OCI-LY1 (cell line): ENCODE results near the gene STK39.

Experiments used
- H2AFZ ChIP-seq: fragments of 200-600 bp; sonication (generic), shearing (Covaris generic); 2 replicates; pipeline ENCODE4 v1.6.0; 2014; ENCODE audit warnings: antibody characterized with exemption, mild to moderate bottlenecking, low read length
- H3F3A ChIP-seq: fragments of 200-600 bp; sonication (generic), shearing (Covaris generic); 2 replicates; pipeline ENCODE4 v1.6.0; 2014; ENCODE audit warnings: mild to moderate bottlenecking, antibody characterized with exemption, low read length, moderate library complexity; ENCODE audit not compliant: insufficient read depth
- H3K27ac ChIP-seq: fragments of 200-600 bp; sonication (generic); 2 replicates; pipeline ENCODE4 v1.5.1; 2014; ENCODE audit warnings: low read length, mixed run types, mild to moderate bottlenecking, low read depth; ENCODE audit not compliant: poor library complexity, severe bottlenecking
- H3K27me3 ChIP-seq: fragments of 200-600 bp; sonication (generic); 2 replicates; pipeline ENCODE4 v1.6.0; 2014; ENCODE audit warnings: antibody characterized with exemption, mild to moderate bottlenecking, low read length, moderate library complexity; ENCODE audit not compliant: insufficient read depth
- H3K36me3 ChIP-seq: fragments of 200-600 bp; sonication (generic); 2 replicates; pipeline ENCODE4 v1.6.1; 2014; ENCODE audit warnings: mild to moderate bottlenecking, antibody characterized with exemption, low read length, moderate library complexity, mixed read lengths; ENCODE audit not compliant: insufficient read depth
- H3K4me1 ChIP-seq: fragments of 200-600 bp; sonication (generic); 2 replicates; pipeline ENCODE4 v1.5.1; 2014; ENCODE audit warnings: mild to moderate bottlenecking, low read length, moderate library complexity; ENCODE audit not compliant: insufficient read depth, severe bottlenecking
- H3K4me2 ChIP-seq: fragments of 200-600 bp; sonication (generic), shearing (Covaris generic); 2 replicates; pipeline ENCODE4 v1.6.1; 2014; ENCODE audit warnings: low read length
- H3K4me3 ChIP-seq: fragments of 200-600 bp; sonication (generic); 2 replicates; pipeline ENCODE4 v1.5.1; 2014; ENCODE audit warnings: low read length, low read depth, mild to moderate bottlenecking, mixed read lengths; ENCODE audit not compliant: poor library complexity, severe bottlenecking
- H3K79me2 ChIP-seq: fragments of 200-600 bp; shearing (Covaris generic); 2 replicates; pipeline ENCODE4 v1.6.1; 2016; ENCODE audit warnings: mixed run types, low read length, mixed read lengths; ENCODE audit not compliant: insufficient read depth
- H3K9ac ChIP-seq: fragments of 200-600 bp; sonication (generic), shearing (Covaris generic); 2 replicates; pipeline ENCODE4 v1.6.1; 2014; ENCODE audit warnings: mild to moderate bottlenecking, low read length, mixed read lengths
- H3K9me2 ChIP-seq: fragments of 200-600 bp; sonication (generic), shearing (Covaris generic); 2 replicates; pipeline ENCODE4 v1.6.1; 2014; ENCODE audit warnings: low read depth, mild to moderate bottlenecking, low read length, mixed read lengths
- H3K9me3 ChIP-seq: fragments of 200-600 bp; shearing (Covaris generic); 2 replicates; pipeline ENCODE4 v1.6.1; 2014; ENCODE audit warnings: low read length, mixed read lengths
- H4K20me1 ChIP-seq: fragments of 200-600 bp; sonication (generic), shearing (Covaris generic); 2 replicates; pipeline ENCODE4 v1.6.0; 2016; ENCODE audit warnings: mild to moderate bottlenecking, low read length; ENCODE audit not compliant: insufficient read depth
- EZH2 ChIP-seq: fragments of 200-600 bp; sonication (generic), shearing (Covaris generic); IDR thresholded peaks from 2 replicates; pipeline ENCODE4 v1.8.0; 2017; ENCODE audit warnings: borderline replicate concordance, mixed run types, mild to moderate bottlenecking, antibody characterized with exemption, low read length, moderate library complexity, mixed read lengths
- TF ChIP-seq, protein P1 (sequence below): fragments of 200-600 bp; sonication (generic), shearing (Covaris generic); IDR thresholded peaks from 2 replicates; pipeline ENCODE4 v1.5.1; 2017; ENCODE audit warnings: mild to moderate bottlenecking, antibody characterized with exemption, low read length, moderate library complexity, mixed read lengths

The STK39 gene

DNA sequence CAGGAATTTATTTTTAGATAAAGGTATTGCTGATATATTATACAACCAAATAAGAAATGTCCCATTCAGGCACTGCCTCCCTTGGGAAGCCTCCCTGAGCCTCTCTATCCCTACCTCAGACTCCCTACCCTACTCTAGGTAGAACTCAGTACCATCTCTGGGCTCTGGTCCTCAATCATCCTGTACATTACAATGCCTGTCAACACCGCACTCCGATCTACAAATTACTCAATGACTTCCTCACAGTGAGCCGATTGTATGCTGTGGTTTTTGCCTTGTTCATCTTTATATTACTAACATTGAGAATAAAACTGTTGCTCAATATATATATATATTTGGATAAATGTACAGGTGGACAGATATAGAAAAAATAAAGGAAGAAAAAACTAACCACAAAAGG, 207.5 kb downstream of the STK39 start:
- Histone ChIP-seq H2AFZ (no peak overlapping the region), H3F3A (no peaks in the 10 kb centered on the region), H3K36me3 (peaks cover 8% of the 10 kb centered on the region; the same call in 1 of the 2 replicates), H3K4me3 (no peak overlapping the region), H3K27me3 (no peaks in the 10 kb centered on the region), H3K27ac (no peak overlapping the region), H3K4me2 (no peak overlapping the region), H4K20me1 (no peaks in the 10 kb centered on the region), H3K4me1 (peaks cover 41% of the 10 kb centered on the region), H3K9ac (no peak overlapping the region), H3K9me3 (no peaks in the 10 kb centered on the region), H3K9me2 (no peaks in the 10 kb centered on the region), H3K79me2 (no peaks in the 10 kb centered on the region)
- TF ChIP-seq EZH2, result no peak
- TF ChIP-seq, protein P1, sequence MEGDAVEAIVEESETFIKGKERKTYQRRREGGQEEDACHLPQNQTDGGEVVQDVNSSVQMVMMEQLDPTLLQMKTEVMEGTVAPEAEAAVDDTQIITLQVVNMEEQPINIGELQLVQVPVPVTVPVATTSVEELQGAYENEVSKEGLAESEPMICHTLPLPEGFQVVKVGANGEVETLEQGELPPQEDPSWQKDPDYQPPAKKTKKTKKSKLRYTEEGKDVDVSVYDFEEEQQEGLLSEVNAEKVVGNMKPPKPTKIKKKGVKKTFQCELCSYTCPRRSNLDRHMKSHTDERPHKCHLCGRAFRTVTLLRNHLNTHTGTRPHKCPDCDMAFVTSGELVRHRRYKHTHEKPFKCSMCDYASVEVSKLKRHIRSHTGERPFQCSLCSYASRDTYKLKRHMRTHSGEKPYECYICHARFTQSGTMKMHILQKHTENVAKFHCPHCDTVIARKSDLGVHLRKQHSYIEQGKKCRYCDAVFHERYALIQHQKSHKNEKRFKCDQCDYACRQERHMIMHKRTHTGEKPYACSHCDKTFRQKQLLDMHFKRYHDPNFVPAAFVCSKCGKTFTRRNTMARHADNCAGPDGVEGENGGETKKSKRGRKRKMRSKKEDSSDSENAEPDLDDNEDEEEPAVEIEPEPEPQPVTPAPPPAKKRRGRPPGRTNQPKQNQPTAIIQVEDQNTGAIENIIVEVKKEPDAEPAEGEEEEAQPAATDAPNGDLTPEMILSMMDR, result no peak

DNA sequence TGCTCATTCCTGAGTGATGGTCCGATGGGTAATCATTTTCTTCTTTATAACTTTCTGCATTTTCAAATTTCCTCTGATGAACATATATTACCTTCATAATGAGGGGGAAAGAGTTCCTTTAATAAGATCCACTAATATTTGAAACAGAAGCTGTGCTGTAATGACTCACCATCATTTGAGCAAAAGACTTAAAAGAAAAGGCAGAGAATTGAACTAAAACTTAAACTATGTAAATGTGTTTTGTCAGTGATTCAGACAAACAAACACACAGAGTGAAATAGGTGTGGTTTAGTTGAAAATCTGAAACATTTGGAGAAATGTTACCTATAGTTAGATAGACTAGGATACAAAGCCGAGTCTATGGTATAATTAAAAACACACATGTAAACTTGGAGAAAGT, 209.6 kb downstream of the STK39 start:
- no peak overlapping the region for H2AFZ ChIP-seq
- H3K9me2 ChIP-seq, result no peaks in the 10 kb centered on the region
- peaks cover 8% of the 10 kb centered on the region; the same call in 1 of the 2 replicates for H3K36me3 ChIP-seq
- no peak overlapping the region for H3K27ac ChIP-seq
- no peaks in the 10 kb centered on the region for H4K20me1 ChIP-seq
- no peak overlapping the region for H3K9ac ChIP-seq
- no peaks in the 10 kb centered on the region for H3F3A ChIP-seq
- H3K27me3 ChIP-seq, result no peaks in the 10 kb centered on the region
- no peak for TF ChIP-seq EZH2
- TF ChIP-seq, protein P1, result no peak
- H3K4me2 ChIP-seq, result no peak overlapping the region
- H3K79me2 ChIP-seq, result no peaks in the 10 kb centered on the region
- H3K4me3 ChIP-seq, result no peak overlapping the region
- no peaks in the 10 kb centered on the region for H3K9me3 ChIP-seq
- peaks cover 20% of the 10 kb centered on the region for H3K4me1 ChIP-seq

DNA sequence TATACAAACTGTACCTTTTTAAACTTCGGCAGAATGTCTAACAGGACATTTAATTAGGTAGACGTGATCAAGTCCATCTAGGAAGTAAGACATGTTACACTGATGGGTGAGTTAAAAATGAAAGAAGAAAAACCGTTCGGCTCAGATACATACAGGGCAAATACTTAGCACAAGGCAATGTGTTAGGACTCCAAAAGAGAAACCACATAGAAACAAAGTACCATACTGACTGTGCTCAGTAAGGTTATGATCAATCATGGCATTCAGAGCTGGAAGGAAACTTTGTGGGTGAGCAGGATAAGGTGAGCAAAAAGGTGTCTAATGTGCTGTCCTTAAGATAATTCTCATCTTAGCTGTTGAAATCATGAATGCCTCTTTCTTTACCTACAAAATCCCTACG, 211.9 kb downstream of the STK39 start:
- Histone ChIP-seq H3K27me3 (no peaks in the 10 kb centered on the region), H3K4me3 (no peak overlapping the region), H3K4me2 (no peak overlapping the region), H3K79me2 (no peaks in the 10 kb centered on the region), H3F3A (no peaks in the 10 kb centered on the region), H3K27ac (no peak overlapping the region), H3K9me2 (no peaks in the 10 kb centered on the region), H3K36me3 (peaks cover 8% of the 10 kb centered on the region; the same call in 1 of the 2 replicates), H3K9me3 (no peaks in the 10 kb centered on the region), H3K4me1 (peaks cover 6% of the 10 kb centered on the region), H3K9ac (no peak overlapping the region), H2AFZ (no peak overlapping the region), H4K20me1 (no peaks in the 10 kb centered on the region)
- TF ChIP-seq EZH2, result no peak
- TF ChIP-seq, protein P1, result no peak
